ENCODE results near the gene PARP8.

Gene PARP8

DNA sequence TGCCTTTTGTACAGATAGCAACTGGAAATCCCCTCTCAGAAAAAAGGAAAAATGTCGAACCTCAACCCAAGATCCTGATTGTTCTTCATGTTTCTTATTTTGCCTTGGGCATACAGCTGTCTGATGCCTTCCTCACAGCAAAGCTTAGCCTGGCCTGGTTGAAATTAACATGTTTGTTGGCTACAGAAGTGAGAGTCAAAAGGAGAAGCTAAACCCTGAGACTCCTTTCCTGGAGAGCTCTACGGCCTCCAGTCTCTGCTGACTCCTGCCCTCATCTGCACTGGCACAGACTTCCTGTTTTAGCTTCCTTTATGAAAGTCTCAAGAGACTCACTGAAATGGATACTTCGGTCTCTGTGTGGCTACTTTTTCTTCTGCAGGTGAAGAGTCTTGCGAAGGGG lies 186.7 kb downstream of the PARP8 start:
- DNase-seq (ENCODE audit: low spot score): no peak

DNA sequence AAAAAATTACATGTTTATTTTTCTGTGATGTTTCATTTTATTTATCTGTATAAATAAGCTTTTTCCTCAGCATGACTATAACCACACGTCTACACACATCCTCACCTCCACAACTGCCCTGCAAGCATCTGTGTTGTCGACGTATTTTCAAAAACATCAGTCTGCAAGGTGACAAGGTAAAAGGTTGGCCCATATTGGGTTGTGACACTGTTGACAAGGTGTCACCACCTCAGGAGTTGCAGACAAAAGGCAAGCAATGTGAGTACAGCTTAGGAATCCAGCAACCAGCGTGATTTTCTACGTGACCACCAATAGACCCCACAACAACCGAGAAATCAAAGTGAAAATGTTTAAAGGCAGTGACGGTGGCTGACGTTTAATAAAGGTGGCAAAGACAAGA lies 187.6 kb downstream of the PARP8 start:
- DNase-seq (ENCODE audit: low spot score): no peak

DNA sequence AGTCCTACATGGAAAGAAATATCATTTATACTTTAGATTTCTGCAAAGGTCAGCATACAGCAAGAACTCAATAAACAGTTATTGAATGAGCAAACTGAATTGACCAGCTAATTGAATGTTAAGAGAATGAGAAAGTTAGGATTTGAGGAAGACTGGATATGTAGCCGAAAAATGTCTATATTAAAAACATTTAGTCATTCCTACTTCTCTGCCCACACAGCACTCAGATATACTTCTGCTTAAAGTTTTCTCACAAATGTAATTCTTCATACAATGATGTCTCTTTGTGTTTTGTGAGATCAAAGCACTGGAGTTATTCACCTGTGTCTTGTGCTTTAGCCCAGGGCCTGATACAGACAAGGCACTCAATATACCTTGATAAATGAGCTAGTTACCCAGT lies 188.6 kb downstream of the PARP8 start:
- DNase-seq (ENCODE audit: low spot score): no peak

DNA sequence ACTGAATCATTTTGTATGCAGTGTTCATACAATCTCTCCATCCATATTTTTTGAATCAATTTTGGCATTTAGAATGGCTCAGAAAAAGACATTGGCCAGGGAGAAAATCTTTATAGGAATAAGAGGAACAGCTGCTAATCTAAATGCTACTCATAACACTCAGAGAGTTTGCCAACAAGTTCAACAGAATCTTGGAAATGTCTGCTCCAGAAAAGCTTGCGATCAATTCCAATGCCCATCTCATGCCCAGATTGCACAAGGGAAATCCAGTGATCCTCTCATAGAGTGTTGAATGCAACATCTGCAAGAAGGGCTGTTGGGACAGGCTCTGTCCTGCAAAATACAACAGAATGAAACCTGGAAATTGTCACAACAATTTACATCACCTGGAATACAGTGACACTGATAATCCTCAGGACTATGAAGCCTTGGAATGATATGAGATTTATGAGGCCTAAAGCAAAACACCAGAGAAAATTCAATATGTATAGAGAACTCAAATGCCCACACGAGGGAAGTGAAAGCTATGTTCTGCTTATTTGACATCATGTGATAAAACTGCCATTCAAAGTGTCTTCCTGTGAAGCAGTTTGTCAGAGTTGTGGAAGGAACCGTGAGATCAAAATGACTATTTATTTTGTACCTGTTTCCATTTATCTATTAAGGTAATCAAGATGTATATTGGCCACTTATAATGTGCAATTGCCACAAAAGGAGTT lies 190.1 kb downstream of the PARP8 start:
- no peak for DNase-seq (ENCODE audit: low spot score)

DNA sequence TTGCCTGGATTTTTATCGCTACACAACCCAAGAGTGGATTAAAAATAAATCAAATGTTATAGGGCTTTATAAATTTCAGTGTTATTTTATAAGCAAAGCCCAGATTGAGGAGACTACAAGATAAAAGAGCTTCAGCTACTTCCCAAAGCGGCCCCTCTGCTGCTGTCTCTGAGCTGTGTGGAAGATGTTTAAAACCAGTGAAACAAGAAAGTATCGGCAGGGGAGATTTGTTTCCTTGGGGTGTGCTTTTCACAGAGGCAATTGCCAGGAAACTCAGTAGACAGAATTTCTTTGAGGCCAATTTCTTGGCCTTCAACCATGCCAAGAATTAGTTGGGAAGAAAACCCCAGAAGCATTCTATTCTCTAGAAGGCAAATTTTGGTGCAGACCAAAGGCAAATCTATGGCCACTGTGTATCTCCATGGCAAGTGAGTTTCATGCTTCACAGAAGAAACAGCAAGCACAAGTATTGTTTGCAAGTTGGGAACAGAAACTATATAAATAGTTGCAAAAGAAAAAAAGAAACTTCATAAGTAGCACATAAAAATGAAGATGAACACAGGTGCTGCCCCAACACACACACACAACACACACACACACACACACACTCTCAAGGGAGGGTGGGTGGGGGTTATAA lies 197.2 kb downstream of the PARP8 start:
- DNase-seq (ENCODE audit: low spot score): no peak

DNA sequence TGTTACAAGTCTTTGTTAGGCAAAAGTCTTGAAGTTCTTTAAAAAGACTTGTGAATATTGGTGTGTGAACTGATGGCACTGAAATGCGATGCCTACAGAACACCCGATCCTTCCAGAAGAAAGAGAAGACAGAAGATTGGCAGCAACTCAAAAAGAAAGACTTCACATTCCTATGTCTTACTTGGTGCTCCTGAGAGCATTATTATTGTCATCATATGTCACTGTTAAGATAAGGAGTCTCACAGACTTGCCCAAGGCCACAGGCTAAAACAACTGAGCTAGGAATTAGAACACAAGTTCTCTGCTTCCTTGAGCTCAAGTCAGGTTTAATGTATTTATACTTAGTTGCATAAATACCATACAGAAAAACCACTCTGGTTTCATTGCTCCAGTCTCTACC lies 198.0 kb downstream of the PARP8 start:
- DNase-seq (ENCODE audit: low spot score): no peak

DNA sequence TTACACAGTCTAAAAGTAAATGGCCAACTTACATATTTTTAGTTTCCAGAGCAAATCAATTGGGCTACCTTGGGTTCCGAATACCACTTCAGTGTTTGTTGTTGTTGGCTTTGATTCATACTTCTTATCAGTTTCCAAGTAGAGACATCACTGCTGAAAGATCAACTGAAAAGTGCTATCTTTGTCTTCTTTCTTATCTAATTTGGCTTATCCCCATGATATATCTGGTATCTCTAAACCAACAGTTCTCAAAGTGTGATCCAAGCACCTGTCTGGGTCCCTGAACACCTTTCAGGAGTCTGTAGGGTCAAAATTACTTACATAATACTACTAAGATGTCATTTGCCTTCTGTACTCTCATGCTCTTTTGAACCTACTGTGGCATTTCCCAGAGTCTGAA lies 200.0 kb downstream of the PARP8 start:
- DNase-seq (ENCODE audit: low spot score): no peak

DNA sequence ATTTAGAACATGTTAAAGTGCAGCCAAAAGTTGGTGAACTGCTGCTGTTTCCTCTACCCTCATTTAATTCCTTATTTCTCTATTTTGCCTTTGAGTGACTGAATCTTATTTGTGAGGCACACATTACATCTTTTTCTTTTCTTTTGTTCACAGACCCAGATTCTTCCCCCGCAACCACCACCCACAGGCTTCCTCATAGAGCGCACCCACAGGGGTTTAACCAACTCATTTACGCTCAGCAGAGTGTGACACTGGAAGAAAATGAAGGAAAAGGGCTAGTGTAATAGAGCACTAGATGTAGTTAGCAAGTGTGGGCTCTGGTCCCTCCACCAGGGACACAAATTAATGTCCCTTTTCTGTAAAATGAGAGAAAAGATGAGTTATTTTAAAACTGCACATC lies 200.7 kb downstream of the PARP8 start:
- no peak for DNase-seq (ENCODE audit: low spot score)

DNA sequence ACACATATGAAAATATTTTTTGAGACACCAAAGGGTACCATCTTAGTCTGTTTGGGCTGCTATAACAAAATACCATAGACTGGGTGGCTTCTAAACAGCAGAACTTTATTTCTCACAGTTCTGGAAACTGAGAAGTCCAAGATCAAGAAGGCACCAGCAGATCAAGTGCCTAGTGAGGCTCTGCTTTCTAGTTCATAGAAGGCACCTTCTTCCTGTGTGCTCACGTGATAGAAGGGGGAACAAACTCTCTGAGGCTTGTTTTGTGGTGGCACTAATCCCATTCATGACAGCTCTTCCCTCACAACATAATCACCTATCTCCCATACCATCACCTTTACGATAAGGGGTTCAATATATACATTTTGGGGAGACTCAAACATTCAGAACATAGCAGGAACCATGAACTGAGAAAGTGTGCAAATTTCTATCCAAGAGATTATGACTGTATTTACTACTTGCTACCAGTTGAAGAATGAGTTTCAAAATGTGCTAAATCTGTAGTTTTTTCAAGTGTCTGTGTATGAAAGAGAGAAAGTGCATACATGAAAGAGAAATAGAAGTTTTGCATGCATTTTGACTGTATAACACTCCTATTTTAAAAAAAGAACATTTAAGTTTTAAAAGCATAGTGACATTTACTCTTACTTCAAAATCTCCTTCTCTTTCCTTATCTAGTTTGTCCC lies 207.3 kb downstream of the PARP8 start:
- DNase-seq (ENCODE audit: low spot score): no peak

DNA sequence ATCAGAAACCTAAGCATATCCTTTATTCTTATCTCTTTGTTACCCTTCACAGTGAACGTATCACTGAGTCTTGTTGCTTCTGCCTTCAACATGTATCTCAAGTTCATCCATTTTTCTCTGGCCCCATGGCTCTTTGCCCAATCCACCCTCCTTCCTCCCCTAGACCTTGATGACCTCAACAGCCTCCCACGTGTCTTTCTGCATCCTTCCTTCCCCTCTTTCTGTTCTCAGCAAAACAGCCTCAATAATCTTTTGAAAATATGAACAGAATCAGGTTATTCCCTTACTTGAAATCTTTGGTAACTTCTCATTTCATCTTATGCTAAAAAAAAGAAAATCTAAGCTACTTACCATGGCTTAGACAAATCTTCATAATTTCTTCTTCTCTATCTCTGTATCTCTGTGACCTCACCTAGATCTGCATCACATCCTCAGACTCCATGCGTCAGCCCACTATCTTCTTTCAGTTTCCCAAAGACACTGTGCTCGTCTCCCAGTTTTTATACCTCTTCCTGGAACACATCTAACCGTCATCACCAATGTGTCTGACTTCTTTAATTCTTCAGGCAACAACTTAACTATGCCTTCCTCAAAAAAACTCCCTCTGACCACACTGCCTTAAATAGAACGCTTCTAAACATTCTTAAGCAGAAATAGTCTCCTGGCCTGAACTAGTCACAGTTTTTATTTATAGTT lies 208.0 kb downstream of the PARP8 start:
- no peak for DNase-seq (ENCODE audit: low spot score)

DNA sequence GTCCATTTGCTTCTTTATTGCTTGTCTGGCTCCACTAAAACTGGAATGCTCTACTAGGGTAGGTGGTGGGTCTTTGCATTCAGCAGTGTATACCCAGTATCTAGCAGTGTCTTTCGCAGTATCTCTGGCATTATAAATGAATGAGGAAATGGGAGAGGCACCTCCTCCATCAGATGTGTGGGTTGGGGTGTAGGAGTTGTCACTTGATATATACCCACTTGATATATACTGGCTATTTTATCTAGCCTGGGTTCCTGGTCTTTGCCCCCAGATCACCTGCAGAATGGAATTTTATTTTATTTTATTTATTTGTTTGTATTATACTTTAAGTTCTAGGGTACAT lies 208.5 kb downstream of the PARP8 start:
- DNase-seq (ENCODE audit: low spot score): no peak

DNA sequence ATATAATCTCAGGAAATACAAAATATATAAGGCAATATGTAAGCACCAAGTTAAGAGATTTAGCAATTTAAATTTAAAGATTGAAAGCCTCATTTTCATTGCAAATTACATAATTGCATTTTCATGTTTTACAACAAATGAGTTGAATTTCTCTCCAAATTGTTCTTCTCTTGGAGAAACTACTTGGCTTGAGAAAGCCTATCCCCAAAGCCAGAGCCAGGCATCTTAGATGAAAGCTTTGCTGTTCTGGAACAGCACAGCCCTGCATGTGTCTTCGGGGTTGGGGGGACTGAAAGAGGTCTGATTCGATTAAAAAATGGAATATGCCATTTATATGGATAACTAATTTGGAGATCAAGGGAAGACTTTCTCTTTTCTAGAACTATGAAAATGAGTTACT lies 212.0 kb downstream of the PARP8 start:
- DNase-seq (ENCODE audit: low spot score): no peak

DNA sequence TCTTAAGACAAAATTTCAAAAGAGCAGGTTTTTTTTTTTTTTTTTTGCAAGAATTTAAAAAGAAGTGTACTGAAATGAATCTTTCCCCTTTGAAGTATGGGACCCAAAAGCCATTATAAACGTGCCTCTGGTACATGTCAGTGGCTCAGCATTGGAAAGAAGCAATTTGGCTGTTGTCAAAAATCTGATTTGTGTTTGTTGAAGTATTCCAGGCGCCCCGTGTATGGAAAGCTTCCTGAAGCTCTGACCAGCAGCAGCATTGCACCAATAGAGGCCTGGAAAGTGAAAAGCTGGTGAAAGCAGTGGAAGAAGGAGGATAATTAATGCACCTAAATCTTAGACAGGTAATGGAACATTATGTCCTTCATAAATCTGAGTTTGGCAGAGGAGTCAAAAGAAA lies 215.0 kb downstream of the PARP8 start:
- no peak for DNase-seq (ENCODE audit: low spot score)

DNA sequence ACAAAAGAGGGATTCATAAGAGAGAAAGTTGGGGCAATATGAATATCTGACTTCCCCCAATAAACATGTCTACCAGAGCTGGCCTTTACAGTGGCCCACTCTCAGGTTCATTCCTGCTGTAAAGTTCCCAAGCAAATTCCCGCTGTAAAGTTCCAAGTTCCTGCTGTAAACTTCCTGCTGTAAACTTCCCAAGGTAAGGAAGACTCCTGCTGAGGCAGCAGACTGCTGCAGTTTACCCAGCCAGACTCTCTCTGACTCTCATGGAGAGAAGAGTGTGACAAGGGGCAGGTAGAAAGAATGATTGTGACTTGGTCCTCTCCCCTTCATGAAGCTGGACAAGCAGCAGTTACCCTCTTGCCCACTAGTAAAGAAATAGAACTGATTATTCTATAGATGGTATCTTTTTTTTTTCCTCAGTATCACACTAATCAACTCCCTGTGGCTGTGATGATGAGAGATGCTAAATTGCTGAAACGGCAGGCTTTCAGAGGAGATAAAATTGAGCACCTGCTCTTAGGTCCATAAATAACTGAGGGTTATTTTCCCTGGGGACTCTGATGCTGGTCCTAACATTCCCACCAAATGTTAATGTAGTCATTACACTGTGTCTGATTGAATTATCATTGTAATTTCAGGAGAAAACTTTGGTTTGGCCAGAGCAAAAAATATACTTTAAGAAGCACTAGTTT lies 220.4 kb downstream of the PARP8 start:
- DNase-seq (ENCODE audit: low spot score): no peak

DNA sequence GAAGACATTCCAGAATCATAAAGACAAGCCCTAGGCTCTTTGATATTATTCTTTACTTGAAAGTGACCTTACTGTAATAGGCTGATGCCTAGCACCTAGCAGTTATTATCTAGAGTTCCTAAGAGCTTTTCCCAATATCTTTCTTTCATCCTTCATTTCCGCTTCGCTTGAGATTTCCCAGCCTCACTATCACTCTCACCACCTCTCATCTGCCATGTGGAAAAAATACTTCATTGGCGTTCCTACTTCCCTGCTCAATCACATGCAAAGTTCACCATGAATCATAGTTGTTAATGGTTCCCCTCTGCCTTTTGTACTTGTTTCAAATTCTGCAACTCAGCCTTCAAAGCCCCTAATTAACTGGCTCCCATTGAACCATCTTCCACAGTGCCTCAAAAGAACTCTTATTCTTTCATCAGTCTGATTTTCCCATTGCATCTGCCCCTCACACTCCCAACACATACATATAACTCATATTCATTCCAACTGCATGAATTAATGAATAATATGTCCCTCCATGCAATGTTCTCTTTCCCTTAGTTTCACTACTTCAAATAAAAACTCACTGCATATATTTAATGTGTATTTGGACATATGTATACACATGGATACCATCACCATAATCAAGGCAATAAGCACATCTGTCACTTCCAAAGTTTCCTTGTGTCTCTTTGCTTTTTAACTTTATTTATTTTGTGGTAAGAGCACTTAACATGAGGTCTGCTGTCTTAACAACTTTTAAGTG lies 221.6 kb downstream of the PARP8 start:
- DNase-seq (ENCODE audit: low spot score): no peak

DNA sequence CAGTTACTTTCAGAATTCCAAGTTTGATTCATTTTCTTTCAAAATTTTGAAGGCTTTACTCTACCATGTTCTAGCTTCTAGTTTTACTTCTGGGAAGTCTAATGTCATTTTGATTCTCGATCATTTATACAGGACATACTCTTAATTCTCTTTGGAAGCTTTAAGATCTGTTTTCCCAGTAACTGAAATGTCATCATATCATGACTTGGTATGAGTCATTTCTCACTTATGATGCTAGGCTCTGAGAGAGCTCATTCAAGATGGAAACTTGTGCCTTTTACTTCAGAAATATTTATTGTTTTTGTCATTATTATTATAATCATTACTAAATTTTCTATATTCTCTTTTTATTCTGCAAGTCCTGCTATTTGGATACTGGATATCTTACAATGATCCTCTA lies 222.3 kb downstream of the PARP8 start:
- peak; percentile 20 for DNase-seq (ENCODE audit: low spot score)

DNA sequence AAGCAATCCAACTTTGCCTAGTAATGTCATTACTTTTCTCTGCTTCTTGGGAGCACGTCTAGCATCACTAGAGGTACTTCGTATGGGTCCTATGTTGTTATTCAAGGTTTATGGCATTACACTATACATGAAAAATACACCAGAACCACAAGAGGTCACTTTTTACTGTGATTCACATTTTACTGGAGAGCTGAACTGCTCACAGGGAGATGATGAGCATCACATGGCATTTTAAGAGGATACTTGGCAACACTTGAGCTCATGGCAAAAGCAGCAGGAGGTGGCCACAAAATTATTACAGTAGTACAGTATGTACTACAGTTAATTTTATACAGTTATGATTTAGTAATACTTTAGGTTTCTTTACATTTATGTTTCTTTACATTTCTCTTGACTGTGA lies 223.4 kb downstream of the PARP8 start:
- peak; percentile 48 for DNase-seq (ENCODE audit: low spot score)

Measured in RKO (cell line).